Choroid plexus epithelial cell (primary cell): ENCODE results near the gene APBB2.
A peak's percentile ranks its signal among the peaks of the same experiment; 100 is the strongest.

Source experiments
- DNase-seq: peaks from one replicate; pipeline ENCODE4 v3.0.0-alpha.2; 2010; ENCODE audit warnings: low read depth
- H3K4me3 ChIP-seq: 2 replicates; pipeline ENCODE4 v1.5.1; 2011; ENCODE audit warnings: low read depth, mild to moderate bottlenecking, control low read depth, low read length, moderate library complexity
- CTCF ChIP-seq: conservative IDR thresholded peaks from 2 replicates; pipeline ENCODE4 v1.5.1; 2011; ENCODE audit warnings: low read depth, mild to moderate bottlenecking, control low read depth, inconsistent platforms, low read length, moderate library complexity

APBB2 gene

DNA sequence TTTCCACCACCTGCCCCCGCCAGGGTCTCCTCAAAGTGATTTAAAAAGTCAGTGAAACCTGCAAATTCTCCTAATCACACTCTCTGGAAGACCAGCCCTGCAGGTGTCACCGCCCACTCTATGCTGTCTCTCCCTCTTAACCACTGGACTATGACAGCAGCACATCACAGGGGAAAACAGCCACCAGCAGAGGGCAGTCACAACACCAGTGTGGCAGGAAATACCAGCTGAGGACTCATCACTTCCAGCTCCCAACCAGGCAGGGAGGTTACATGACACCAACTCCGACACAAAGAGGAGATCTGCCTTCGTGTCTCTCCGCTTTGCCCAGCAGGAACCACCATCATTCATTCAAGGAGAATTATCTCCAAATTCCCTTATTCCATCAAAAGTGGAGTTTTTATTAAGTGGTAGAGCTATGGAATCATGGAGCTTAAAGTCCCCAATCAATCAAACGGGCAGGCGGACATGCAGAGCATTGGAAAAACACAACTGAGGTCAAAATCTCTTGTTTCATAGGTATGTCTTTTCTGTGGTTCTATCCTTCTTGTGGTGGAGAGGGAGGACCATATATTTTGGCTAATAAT, 373.3 kb downstream of the APBB2 start:
- no peak overlapping the region for H3K4me3 ChIP-seq
- peak; percentile 94 for DNase-seq
- TF ChIP-seq CTCF = peak; percentile 94

- H3K4me3 ChIP-seq = no peak overlapping the region
- no peak for TF ChIP-seq CTCF
- no peak for DNase-seq
Observed at GRCh38 chr4:40840255-40840984, 373.9 kb downstream of the APBB2 start.

GRCh38 chr4:40838742-40839141, 375.6 kb downstream of the APBB2 start:
- peak; percentile 24 for DNase-seq
- TF ChIP-seq CTCF = peak; percentile 24
- no peak overlapping the region for H3K4me3 ChIP-seq

GRCh38 chr4:40837094-40837870, 377.1 kb downstream of the APBB2 start:
- no peak for TF ChIP-seq CTCF
- DNase-seq = no peak
- no peak overlapping the region for H3K4me3 ChIP-seq

DNA sequence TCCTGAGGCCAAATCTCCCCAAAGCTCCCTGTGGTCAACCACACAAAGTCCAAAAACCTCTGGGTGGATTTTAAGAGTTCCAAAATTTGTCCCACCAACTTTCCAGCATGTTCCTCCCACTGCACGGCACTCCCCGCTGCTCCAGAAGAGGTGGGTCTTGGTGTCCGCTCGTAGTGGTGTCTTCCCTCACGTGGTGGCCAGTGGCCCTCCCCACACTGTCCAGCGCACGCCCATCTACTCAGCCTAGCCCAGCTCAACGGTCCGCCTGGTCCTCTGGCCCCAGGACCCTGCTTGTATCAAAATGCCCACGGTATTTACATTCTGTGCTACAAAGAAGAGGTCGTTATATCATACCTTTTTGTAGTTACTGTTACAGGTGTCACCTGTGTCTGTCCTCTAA, 381.1 kb downstream of the APBB2 start:
- no peak for TF ChIP-seq CTCF
- H3K4me3 ChIP-seq = no peak overlapping the region
- no peak for DNase-seq

DNA sequence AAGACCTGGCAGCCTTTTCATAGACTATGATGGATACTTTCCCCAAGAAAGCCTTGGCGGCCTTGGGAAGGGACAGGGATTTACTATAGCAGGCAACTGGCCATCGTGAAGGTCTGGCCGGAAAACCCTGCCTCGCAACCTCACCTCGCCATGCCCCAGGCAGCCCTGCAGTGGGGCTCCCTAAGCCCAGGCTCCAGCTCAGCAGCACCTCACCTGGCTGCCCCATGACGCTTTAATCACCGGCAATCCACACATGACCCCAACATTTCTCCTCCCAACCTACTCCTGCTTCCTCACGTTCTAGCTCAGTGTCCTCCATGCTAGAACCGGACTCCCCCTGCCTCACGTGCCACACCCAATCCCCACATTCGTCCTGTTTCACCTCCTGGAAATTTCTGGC, 382.2 kb downstream of the APBB2 start:
- DNase-seq = no peak
- TF ChIP-seq CTCF = no peak
- no peak overlapping the region for H3K4me3 ChIP-seq
